ENCODE measurements around the gene KCNV2. TPM values are rescaled to one million over a fixed set of nuclear protein-coding genes. Genes with fewer than 3 reads are reported as not detected.

KCNV2 gene
- total and polyA plus RNA-seq, 10 donors = not detected

DNA sequence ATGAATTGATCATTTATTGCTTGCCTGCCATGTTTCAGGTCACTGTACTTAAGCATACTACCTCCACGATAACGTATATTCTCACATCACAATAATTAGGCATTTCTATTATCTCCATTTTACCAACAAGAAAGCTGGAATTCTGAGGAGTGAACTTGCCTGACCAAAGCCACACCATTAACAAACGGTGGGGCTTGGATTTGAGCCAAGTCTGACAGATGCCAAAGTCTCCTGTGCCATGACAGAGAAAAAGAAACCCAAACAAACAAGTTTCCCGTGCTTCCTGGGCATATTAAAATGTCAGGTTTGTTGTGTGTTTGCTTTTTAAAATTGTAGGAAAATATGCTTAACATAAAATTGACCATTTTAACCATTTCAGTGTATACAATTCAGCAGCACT lies 40.8 kb upstream of the KCNV2 start:
- TF ChIP-seq POLR2AphosphoS5 (IDR thresholded peaks at IDR 0.05) (no peak), POLR2A (IDR thresholded peaks at IDR 0.05) (no peak)
- TF ChIP-seq, protein P1, sequence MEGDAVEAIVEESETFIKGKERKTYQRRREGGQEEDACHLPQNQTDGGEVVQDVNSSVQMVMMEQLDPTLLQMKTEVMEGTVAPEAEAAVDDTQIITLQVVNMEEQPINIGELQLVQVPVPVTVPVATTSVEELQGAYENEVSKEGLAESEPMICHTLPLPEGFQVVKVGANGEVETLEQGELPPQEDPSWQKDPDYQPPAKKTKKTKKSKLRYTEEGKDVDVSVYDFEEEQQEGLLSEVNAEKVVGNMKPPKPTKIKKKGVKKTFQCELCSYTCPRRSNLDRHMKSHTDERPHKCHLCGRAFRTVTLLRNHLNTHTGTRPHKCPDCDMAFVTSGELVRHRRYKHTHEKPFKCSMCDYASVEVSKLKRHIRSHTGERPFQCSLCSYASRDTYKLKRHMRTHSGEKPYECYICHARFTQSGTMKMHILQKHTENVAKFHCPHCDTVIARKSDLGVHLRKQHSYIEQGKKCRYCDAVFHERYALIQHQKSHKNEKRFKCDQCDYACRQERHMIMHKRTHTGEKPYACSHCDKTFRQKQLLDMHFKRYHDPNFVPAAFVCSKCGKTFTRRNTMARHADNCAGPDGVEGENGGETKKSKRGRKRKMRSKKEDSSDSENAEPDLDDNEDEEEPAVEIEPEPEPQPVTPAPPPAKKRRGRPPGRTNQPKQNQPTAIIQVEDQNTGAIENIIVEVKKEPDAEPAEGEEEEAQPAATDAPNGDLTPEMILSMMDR (IDR thresholded peaks at IDR 0.05 in 8 of 11, conservative IDR thresholded peaks at IDR 0.05 in 3 of 11) = no peak
- Histone ChIP-seq H3K4me1 (no peaks in the 10 kb centered on the region), H3K27me3 (replicated peaks in 1 of 7) (no peaks in the 10 kb centered on the region), H3K9me3 (no peaks in the 10 kb centered on the region), H3K36me3 (no peaks in the 10 kb centered on the region), H3K27ac (no peak overlapping the region), H3K4me3 (no peak overlapping the region)
- DNase-seq = no peak
- 70 to 81% (median 75%) methylated on average over 4 of the region's 4 CpGs for WGBS, 5 donors
- intact Hi-C loops (cut with DNase I; ENCODE audit: low total_unique reads) = no loop called here

DNA sequence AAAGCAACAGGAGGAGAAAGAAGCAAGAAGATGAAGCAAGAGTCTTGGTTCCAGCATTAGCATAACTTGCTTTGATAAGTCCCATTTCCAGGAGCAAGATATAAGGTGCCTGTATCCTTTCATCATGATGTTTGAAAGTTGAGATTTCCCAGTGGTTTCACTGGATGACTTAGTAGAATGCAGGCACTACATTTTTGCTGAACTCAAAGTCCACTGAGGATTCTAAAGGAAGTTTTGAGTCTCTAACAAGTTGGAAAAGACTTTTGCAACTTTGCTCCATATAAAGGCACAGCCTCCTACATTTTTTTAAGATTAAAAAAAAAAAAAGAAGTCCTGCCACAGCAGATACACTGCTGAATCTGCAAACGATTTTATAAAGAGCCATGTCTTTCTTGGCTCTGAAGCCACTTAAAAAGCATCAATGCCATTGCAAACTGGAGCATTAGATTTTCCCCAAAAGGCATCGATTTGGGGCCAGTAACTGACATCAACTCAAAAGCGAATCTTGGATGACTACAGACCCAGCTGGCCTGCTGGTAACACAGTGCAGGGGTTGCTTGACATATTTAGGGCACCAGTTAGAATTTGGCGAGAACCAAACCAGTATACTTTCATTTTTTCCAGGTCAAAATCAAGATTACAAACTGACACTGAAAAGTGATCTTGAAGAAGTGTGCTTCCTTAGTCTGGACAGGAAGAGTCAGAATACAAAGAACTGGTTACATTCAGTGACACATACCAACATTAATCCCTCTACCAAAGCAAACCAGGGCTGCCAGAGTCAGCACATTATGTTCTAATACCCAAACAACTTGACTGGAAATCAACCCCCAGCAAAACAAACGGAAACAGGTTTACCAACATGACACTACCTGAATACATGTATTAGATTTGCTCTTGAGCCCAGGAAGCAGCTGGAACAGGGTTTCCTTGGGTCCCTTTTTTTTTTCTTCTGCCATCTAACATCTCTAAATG lies 39.1 kb upstream of the KCNV2 start:
- no peaks in the 10 kb centered on the region for H3K4me1 ChIP-seq
- TF ChIP-seq POLR2AphosphoS5 (IDR thresholded peaks at IDR 0.05) (no peak), POLR2A (IDR thresholded peaks at IDR 0.05) (no peak)
- TF ChIP-seq, protein P1 (IDR thresholded peaks at IDR 0.05 in 8 of 11, conservative IDR thresholded peaks at IDR 0.05 in 3 of 11) = no peak
- no peaks in the 10 kb centered on the region for H3K27me3 ChIP-seq (replicated peaks in 1 of 7)
- intact Hi-C loops (cut with DNase I; ENCODE audit: low total_unique reads) = no loop called here
- H3K27ac ChIP-seq = no peak overlapping the region
- WGBS, 5 donors = 67 to 82% (median 78%) methylated on average over 5 of the region's 5 CpGs
- no peaks in the 10 kb centered on the region for H3K36me3 ChIP-seq
- DNase-seq = no peak
- no peak overlapping the region for H3K4me3 ChIP-seq
- no peaks in the 10 kb centered on the region for H3K9me3 ChIP-seq

DNA sequence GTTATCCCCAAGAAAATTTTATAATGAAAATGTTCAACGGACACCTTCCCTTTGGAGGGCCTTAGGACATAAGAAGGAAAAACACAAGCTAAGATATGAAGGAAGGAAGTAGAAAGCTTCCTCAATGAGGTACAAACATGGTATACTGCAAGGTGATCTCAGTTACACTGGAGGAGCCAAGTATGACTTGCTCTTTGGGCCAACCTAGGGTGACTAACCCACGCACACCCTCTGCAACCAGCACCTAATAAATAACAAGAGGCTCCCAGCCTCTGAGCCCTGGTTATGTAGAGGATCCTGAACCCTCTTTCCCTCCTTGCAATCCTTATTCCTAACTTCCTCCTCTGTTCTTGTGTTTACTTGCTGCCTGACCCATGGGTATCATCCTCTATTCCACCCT lies 38.3 kb upstream of the KCNV2 start:
- H3K4me1 ChIP-seq = no peaks in the 10 kb centered on the region
- no peaks in the 10 kb centered on the region for H3K36me3 ChIP-seq
- H3K27me3 ChIP-seq (replicated peaks in 1 of 7) = no peaks in the 10 kb centered on the region
- no peaks in the 10 kb centered on the region for H3K9me3 ChIP-seq
- TF ChIP-seq POLR2AphosphoS5 (IDR thresholded peaks at IDR 0.05) = no peak
- no peak for TF ChIP-seq POLR2A (IDR thresholded peaks at IDR 0.05)
- TF ChIP-seq, protein P1 (IDR thresholded peaks at IDR 0.05 in 8 of 11, conservative IDR thresholded peaks at IDR 0.05 in 3 of 11) = no peak
- DNase-seq = no peak
- no peak overlapping the region for H3K27ac ChIP-seq
- no peak overlapping the region for H3K4me3 ChIP-seq
- intact Hi-C loops (cut with DNase I; ENCODE audit: low total_unique reads) = no loop called here
- WGBS, 5 donors = 85 to 95% (median 94%) methylated on average over 2 of the region's 2 CpGs

DNA sequence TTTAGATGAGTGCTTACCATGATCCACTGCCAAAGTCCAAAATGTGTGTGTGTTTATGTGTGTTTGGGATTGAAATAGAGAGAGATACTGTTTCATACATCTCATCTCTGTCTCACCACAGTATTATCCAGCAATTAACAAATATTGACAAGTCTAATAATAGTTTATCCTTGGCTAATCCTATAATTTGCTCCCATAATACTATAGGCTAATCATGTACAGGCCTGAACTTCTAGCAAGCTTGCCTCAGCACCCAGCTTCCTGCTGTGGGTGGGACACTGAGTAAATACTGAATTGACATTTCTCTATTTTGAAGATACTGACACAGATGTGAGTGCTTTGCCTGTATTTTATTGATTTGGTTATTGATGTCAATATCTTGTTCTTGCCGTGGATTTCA lies 35.3 kb upstream of the KCNV2 start:
- WGBS, 5 donors = 82 to 95% (median 89%) methylated on average over 1 of the region's 1 CpG
- H3K4me3 ChIP-seq = no peak overlapping the region
- DNase-seq = no peak
- H3K9me3 ChIP-seq = no peaks in the 10 kb centered on the region
- H3K27ac ChIP-seq = no peak overlapping the region
- H3K4me1 ChIP-seq = no peaks in the 10 kb centered on the region
- no peaks in the 10 kb centered on the region for H3K27me3 ChIP-seq (replicated peaks in 1 of 7)
- TF ChIP-seq, protein P1 (IDR thresholded peaks at IDR 0.05 in 8 of 11, conservative IDR thresholded peaks at IDR 0.05 in 3 of 11) = no peak
- TF ChIP-seq POLR2AphosphoS5 (IDR thresholded peaks at IDR 0.05) (no peak), POLR2A (IDR thresholded peaks at IDR 0.05) (no peak)
- H3K36me3 ChIP-seq = no peaks in the 10 kb centered on the region
- intact Hi-C loops (cut with DNase I; ENCODE audit: low total_unique reads) = no loop called here
